Breast epithelium (tissue), 4 donors: Measurements from ENCODE around the gene NCKAP5. TPM values are rescaled to one million over a fixed set of nuclear protein-coding genes. Genes with fewer than 3 reads are reported as not detected.

Experiments used
- DNase-seq, 2 donors: peaks; one replicate each; pipeline ENCODE4 v3.0.0-alpha.2; 2019; ENCODE audit warnings: low spot score in 2 of 2
- H3K27ac ChIP-seq, 2 donors: fragments of 200-600 bp; sonication (generic) in 1 of 2; one replicate each; pipeline ENCODE4 v1.5.1; 2016 to 2019; ENCODE audit warnings: mild to moderate bottlenecking in 1 of 2
- H3K27me3 ChIP-seq, 2 donors: fragments of 200-600 bp; sonication (generic) in 1 of 2; one replicate each; pipeline versions ENCODE4 v1.5.1 to v1.6.0; 2017 to 2019; ENCODE audit warnings: control low read depth in 1 of 2, mild to moderate bottlenecking in 1 of 2
- H3K36me3 ChIP-seq: fragments of 200-600 bp; one replicate; pipeline ENCODE4 v1.5.1; 2019
- H3K4me1 ChIP-seq, 2 donors: fragments of 200-600 bp; sonication (generic); one replicate each; pipeline ENCODE4 v1.5.1; 2016 to 2019; ENCODE audit warnings: control low read depth in 1 of 2
- H3K4me3 ChIP-seq, 3 donors: fragments of 200-600 bp; sonication (generic); 1 replicate in 2 of 3; 2 replicates in 1 of 3; pipeline ENCODE4 v1.5.1; 2016 to 2019; ENCODE audit warnings: mild to moderate bottlenecking in 3 of 3, moderate library complexity in 2 of 3
- H3K9me3 ChIP-seq, 2 donors: fragments of 200-600 bp; sonication (generic) in 1 of 2; one replicate each; pipeline ENCODE4 v1.5.1; 2016 to 2019; ENCODE audit warnings: control low read depth in 1 of 2
- CTCF ChIP-seq, 3 donors: fragments of 450-650 bp; IDR thresholded peaks; one replicate each; pipeline ENCODE4 v1.5.1; 2016 to 2017; ENCODE audit warnings: antibody characterized with exemption in 3 of 3, mild to moderate bottlenecking in 3 of 3, moderate library complexity in 3 of 3
- POLR2A ChIP-seq: fragments of 450-650 bp; IDR thresholded peaks from one replicate; pipeline ENCODE4 v1.6.1; 2016; ENCODE audit warnings: antibody characterized with exemption, mild to moderate bottlenecking, moderate library complexity
- POLR2AphosphoS5 ChIP-seq, 3 donors: sonication (generic); formaldehyde crosslinking; IDR thresholded peaks; one replicate each; pipeline ENCODE4 v1.6.1; 2017; ENCODE audit warnings: antibody characterized with exemption in 3 of 3
- intact Hi-C: fragments of 100-400 bp; cut with DNase I; formaldehyde crosslinking; loops from one replicate; pipeline ENCODE4 v1.15.1; 2023; ENCODE audit warnings: low total_unique reads
- total RNA-seq, 3 donors: library from RNA; depleted of rRNA; stranded (reverse); fragments of >200 nt; gene quantifications; one replicate each; pipeline ENCODE4 v1.1.0, GENCODE V29; 2016

Gene NCKAP5
- total RNA-seq, 3 donors from 2014 or later, result 1.1 to 10.5 (median 6.1) TPM

GRCh38 chr2:133485868-133486267 lies 82.4 kb downstream of the NCKAP5 start:
- Histone ChIP-seq H3K27ac (no peak overlapping the region), H3K36me3 (no peaks in the 10 kb centered on the region), H3K4me3 (no peak overlapping the region), H3K4me1 (no peaks in the 10 kb centered on the region), H3K9me3 (no peaks in the 10 kb centered on the region), H3K27me3 (no peaks in the 10 kb centered on the region)
- no peak for DNase-seq
- intact Hi-C loops, result no loop called here
- TF ChIP-seq CTCF (IDR thresholded peaks at IDR 0.05), result no peak
- no peak for TF ChIP-seq POLR2A
- TF ChIP-seq POLR2AphosphoS5 (IDR thresholded peaks at IDR 0.05), result no peak

- intact Hi-C loops, result no loop called here
- H3K27me3 ChIP-seq, result no peaks in the 10 kb centered on the region
- no peaks in the 10 kb centered on the region for H3K36me3 ChIP-seq
- TF ChIP-seq POLR2AphosphoS5 (IDR thresholded peaks at IDR 0.05), result no peak
- H3K9me3 ChIP-seq, result no peaks in the 10 kb centered on the region
- no peak overlapping the region for H3K4me3 ChIP-seq
- no peak for DNase-seq
- H3K27ac ChIP-seq, result no peak overlapping the region
- H3K4me1 ChIP-seq, result no peaks in the 10 kb centered on the region
Measured at GRCh38 chr2:133484784-133485183, 83.5 kb downstream of the NCKAP5 start.

GRCh38 chr2:133484106-133484505 lies 84.2 kb downstream of the NCKAP5 start:
- TF ChIP-seq CTCF (IDR thresholded peaks at IDR 0.05) (no peak), POLR2A (no peak), POLR2AphosphoS5 (IDR thresholded peaks at IDR 0.05) (no peak)
- no peaks in the 10 kb centered on the region for H3K9me3 ChIP-seq
- no peak for DNase-seq
- H3K4me1 ChIP-seq, result no peaks in the 10 kb centered on the region
- no peaks in the 10 kb centered on the region for H3K36me3 ChIP-seq
- H3K27me3 ChIP-seq, result no peaks in the 10 kb centered on the region
- H3K27ac ChIP-seq, result no peak overlapping the region
- H3K4me3 ChIP-seq, result no peak overlapping the region
- intact Hi-C loops, result no loop called here

- Histone ChIP-seq H3K27me3 (no peaks in the 10 kb centered on the region), H3K36me3 (no peaks in the 10 kb centered on the region), H3K4me1 (no peaks in the 10 kb centered on the region), H3K4me3 (no peak overlapping the region), H3K27ac (no peak overlapping the region), H3K9me3 (no peaks in the 10 kb centered on the region)
- TF ChIP-seq POLR2AphosphoS5 (IDR thresholded peaks at IDR 0.05), result no peak
- no peak for TF ChIP-seq POLR2A
- TF ChIP-seq CTCF (IDR thresholded peaks at IDR 0.05), result no peak
- intact Hi-C loops, result no loop called here
- DNase-seq, result no peak
Measured at GRCh38 chr2:133483181-133483580, 85.1 kb downstream of the NCKAP5 start.

GRCh38 chr2:133480707-133481429 lies 87.4 kb downstream of the NCKAP5 start:
- TF ChIP-seq POLR2AphosphoS5 (IDR thresholded peaks at IDR 0.05) (no peak), CTCF (IDR thresholded peaks at IDR 0.05) (no peak), POLR2A (no peak)
- intact Hi-C loops, result no loop called here
- Histone ChIP-seq H3K27me3 (no peaks in the 10 kb centered on the region), H3K27ac (no peak overlapping the region), H3K9me3 (no peaks in the 10 kb centered on the region), H3K4me1 (no peaks in the 10 kb centered on the region), H3K4me3 (no peak overlapping the region), H3K36me3 (no peaks in the 10 kb centered on the region)
- no peak for DNase-seq

- no peak for DNase-seq
- H3K27ac ChIP-seq, result no peak overlapping the region
- no peaks in the 10 kb centered on the region for H3K4me1 ChIP-seq
- no peak overlapping the region for H3K4me3 ChIP-seq
- H3K36me3 ChIP-seq, result no peaks in the 10 kb centered on the region
- H3K9me3 ChIP-seq, result no peaks in the 10 kb centered on the region
- intact Hi-C loops, result no loop called here
- TF ChIP-seq POLR2A (no peak), POLR2AphosphoS5 (IDR thresholded peaks at IDR 0.05) (no peak), CTCF (IDR thresholded peaks at IDR 0.05) (no peak)
- no peaks in the 10 kb centered on the region for H3K27me3 ChIP-seq
Measured at GRCh38 chr2:133477616-133477990, 90.7 kb downstream of the NCKAP5 start.
